DOHH2 (cell line): ENCODE results near the gene H6PD.

Experiments
- EZH2phosphoT487 ChIP-seq: fragments of 200-600 bp; sonication (generic); IDR thresholded peaks from 2 replicates; pipeline ENCODE4 v1.6.1; 2017; ENCODE audit warnings: borderline replicate concordance, mild to moderate bottlenecking, antibody characterized with exemption, low read length, moderate library complexity, mixed read lengths
- TF ChIP-seq, protein P1 (sequence below): fragments of 200-600 bp; sonication (generic); IDR thresholded peaks from one replicate; pipeline ENCODE4 v1.5.1; 2014; ENCODE audit warnings: antibody characterized with exemption, mild to moderate bottlenecking, low read depth, low read length; ENCODE audit not compliant: poor library complexity, severe bottlenecking

DNA sequence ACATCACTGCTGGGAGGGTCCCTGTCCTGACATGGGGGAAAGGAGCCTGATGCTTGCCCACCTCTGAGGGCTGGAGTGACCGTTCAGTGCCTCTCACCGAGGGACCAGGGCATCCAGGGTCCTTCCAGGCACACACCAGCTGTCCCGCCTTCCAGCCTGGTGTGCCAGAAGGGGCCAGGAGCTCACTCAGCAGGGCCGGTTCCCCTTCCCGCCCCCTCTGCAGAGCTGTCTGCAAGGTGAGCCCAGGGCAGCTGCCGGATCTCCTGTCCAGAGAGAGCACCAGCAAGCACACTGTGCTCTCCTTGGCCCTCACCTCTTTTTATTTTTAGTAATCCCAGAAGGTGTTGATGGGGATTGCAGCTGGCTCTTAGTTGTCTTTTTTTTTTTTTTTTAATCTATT, 16.9 kb downstream of the H6PD start:
- TF ChIP-seq, protein P1, sequence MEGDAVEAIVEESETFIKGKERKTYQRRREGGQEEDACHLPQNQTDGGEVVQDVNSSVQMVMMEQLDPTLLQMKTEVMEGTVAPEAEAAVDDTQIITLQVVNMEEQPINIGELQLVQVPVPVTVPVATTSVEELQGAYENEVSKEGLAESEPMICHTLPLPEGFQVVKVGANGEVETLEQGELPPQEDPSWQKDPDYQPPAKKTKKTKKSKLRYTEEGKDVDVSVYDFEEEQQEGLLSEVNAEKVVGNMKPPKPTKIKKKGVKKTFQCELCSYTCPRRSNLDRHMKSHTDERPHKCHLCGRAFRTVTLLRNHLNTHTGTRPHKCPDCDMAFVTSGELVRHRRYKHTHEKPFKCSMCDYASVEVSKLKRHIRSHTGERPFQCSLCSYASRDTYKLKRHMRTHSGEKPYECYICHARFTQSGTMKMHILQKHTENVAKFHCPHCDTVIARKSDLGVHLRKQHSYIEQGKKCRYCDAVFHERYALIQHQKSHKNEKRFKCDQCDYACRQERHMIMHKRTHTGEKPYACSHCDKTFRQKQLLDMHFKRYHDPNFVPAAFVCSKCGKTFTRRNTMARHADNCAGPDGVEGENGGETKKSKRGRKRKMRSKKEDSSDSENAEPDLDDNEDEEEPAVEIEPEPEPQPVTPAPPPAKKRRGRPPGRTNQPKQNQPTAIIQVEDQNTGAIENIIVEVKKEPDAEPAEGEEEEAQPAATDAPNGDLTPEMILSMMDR: no peak
- no peak for TF ChIP-seq EZH2phosphoT487
